ENCODE results near the gene MIDN. TPM values are rescaled to one million over a fixed set of nuclear protein-coding genes. Genes with fewer than 3 reads are reported as not detected.

The MIDN gene
- total RNA-seq, 2 donors from 2014 or later = 36.3 to 43.5 TPM

DNA sequence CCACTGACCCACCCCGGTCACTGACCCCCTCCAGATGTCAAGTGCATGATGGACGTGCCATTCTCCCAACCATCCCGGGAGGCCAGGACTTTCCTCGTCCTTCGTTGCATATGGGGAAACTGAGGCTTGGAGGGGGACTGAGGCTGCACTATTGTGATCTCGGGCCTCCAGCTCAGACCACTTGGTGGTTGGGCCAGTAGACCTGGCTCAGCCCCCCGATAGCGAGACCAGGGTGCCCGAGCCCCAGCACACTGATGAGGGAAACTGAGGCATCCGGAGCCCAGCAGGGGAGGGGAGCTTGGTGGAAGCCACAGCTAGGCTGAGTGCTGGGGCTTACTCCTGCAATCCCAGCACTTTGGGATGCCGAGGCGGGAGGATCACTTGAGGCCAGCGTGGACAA, 47.7 kb downstream of the MIDN start:
- H3K9me3 ChIP-seq = no peaks in the 10 kb centered on the region
- DNase-seq = no peak
- WGBS, 2 donors = 73 to 79% methylated on average over 10 to 13 of the region's 13 CpGs
- TF ChIP-seq, protein P1, sequence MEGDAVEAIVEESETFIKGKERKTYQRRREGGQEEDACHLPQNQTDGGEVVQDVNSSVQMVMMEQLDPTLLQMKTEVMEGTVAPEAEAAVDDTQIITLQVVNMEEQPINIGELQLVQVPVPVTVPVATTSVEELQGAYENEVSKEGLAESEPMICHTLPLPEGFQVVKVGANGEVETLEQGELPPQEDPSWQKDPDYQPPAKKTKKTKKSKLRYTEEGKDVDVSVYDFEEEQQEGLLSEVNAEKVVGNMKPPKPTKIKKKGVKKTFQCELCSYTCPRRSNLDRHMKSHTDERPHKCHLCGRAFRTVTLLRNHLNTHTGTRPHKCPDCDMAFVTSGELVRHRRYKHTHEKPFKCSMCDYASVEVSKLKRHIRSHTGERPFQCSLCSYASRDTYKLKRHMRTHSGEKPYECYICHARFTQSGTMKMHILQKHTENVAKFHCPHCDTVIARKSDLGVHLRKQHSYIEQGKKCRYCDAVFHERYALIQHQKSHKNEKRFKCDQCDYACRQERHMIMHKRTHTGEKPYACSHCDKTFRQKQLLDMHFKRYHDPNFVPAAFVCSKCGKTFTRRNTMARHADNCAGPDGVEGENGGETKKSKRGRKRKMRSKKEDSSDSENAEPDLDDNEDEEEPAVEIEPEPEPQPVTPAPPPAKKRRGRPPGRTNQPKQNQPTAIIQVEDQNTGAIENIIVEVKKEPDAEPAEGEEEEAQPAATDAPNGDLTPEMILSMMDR (IDR thresholded peaks at IDR 0.05) = no peak
- TF ChIP-seq POLR2A (IDR thresholded peaks at IDR 0.05) = no peak
- intact Hi-C loops (cut with DNase I) = no loop called here
- no peak overlapping the region for H3K4me3 ChIP-seq
- no peaks in the 10 kb centered on the region for H3K36me3 ChIP-seq (replicated peaks in 1 of 2; ENCODE audit: insufficient read depth in 1 of 2, low read depth in 2 of 2)
- H3K4me1 ChIP-seq = peaks cover 10% of the 10 kb centered on the region
- no peak overlapping the region for H3K27ac ChIP-seq
- H3K27me3 ChIP-seq = peaks cover 0 to 37% of the 10 kb centered on the region in 2 donors
- no peak for ATAC-seq

GRCh38 chr19:1296575-1297271, 48.3 kb downstream of the MIDN start:
- H3K27me3 ChIP-seq = peaks cover 0 to 34% of the 10 kb centered on the region in 2 donors
- H3K4me3 ChIP-seq = no peak overlapping the region
- TF ChIP-seq, protein P1 (IDR thresholded peaks at IDR 0.05) = no peak
- no peak for TF ChIP-seq POLR2A (IDR thresholded peaks at IDR 0.05)
- no peak for DNase-seq
- no peaks in the 10 kb centered on the region for H3K9me3 ChIP-seq
- peaks cover 9% of the 10 kb centered on the region for H3K4me1 ChIP-seq
- ATAC-seq = no peak
- H3K36me3 ChIP-seq (replicated peaks in 1 of 2; ENCODE audit: insufficient read depth in 1 of 2, low read depth in 2 of 2) = no peaks in the 10 kb centered on the region
- no peak overlapping the region for H3K27ac ChIP-seq
- intact Hi-C loops (cut with DNase I) = no loop called here
- WGBS, 2 donors = 70 to 74% methylated on average over 9 to 24 of the region's 24 CpGs

- intact Hi-C loops (cut with DNase I) = no loop called here
- Histone ChIP-seq H3K27me3 (peaks cover 0 to 20% of the 10 kb centered on the region in 2 donors), H3K9me3 (no peaks in the 10 kb centered on the region), H3K27ac (no peak overlapping the region), H3K4me3 (no peak overlapping the region), H3K36me3 (replicated peaks in 1 of 2; ENCODE audit: insufficient read depth in 1 of 2, low read depth in 2 of 2) (no peaks in the 10 kb centered on the region), H3K4me1 (peaks cover 9% of the 10 kb centered on the region)
- 70 to 86% methylated on average over 8 of the region's 8 CpGs for WGBS, 2 donors
- DNase-seq (no peak), ATAC-seq (no peak)
- TF ChIP-seq, protein P1 (IDR thresholded peaks at IDR 0.05) = no peak
- no peak for TF ChIP-seq POLR2A (IDR thresholded peaks at IDR 0.05)
Measured at GRCh38 chr19:1298235-1298634, 49.9 kb downstream of the MIDN start.

DNA sequence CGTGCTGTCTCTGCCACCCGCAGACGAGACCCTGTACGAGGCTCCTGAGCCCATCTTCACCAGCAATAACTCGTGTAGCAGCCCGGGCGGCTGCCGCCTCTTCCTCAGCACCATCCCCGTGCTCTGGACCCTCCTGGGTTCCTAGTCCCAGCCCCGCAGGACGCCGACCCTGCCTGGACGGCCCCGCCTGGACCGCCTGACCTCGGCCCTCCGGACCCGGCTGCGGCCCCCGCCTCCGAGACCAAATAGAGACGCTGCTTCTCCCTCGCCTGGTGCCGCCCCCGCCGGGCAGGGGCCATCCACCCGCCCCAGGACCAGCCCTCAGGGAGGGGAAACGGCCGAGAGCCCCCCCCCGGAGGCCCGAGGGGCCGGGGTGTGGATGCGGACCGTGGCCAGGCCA, 51.4 kb downstream of the MIDN start:
- no peak for TF ChIP-seq POLR2A (IDR thresholded peaks at IDR 0.05)
- TF ChIP-seq, protein P1 (IDR thresholded peaks at IDR 0.05) = no peak
- Histone ChIP-seq H3K27ac (no peak overlapping the region), H3K4me1 (peaks cover 9% of the 10 kb centered on the region), H3K36me3 (replicated peaks in 1 of 2; ENCODE audit: insufficient read depth in 1 of 2, low read depth in 2 of 2) (no peaks in the 10 kb centered on the region), H3K27me3 (peaks cover 0 to 8% of the 10 kb centered on the region in 2 donors), H3K9me3 (no peaks in the 10 kb centered on the region), H3K4me3 (no peak overlapping the region)
- 60 to 82% methylated on average over 28 to 34 of the region's 34 CpGs for WGBS, 2 donors
- intact Hi-C loops (cut with DNase I) = no loop called here
- DNase-seq (no peak), ATAC-seq (no peak)

All from body of pancreas (tissue), 4 donors.